ENCODE data around the gene C9orf152.
"Not testable (repeated sequence)": the region's sequence is repeated elsewhere in the genome, so short reads cannot be mapped to it uniquely, and the experiment has no call there.

C9orf152 gene

DNA sequence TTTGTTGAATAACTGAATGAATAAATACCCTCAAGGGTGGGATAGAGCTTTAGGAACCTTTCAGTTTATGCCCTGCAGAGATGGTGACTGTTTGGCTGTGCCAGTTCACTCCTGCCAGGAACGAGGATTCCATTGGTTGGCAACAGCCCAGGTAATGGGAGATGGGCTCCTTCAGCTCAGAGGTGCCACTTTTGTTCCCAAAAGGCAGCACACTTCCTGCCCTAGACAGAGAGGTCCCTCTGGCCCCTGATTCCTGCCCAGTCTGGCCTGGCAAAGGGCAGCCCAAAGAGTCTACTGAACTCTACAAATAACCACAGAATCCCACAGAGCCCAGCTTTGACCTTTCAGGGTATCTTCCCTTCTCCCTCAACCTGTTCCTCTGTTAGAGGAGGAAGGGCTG is 1.6 kb downstream of the C9orf152 start:
- no peak overlapping the region for H3K4me3 ChIP-seq (ENCODE audit: low read depth, low read length)
- no peaks in the 10 kb centered on the region for H3K9me3 ChIP-seq
- no peaks in the 10 kb centered on the region for H3K4me1 ChIP-seq
- peaks cover 8% of the 10 kb centered on the region; the same call in 1 of the 2 replicates for H3K27me3 ChIP-seq
- DNase-seq, result no peak
- TF ChIP-seq, protein P1, sequence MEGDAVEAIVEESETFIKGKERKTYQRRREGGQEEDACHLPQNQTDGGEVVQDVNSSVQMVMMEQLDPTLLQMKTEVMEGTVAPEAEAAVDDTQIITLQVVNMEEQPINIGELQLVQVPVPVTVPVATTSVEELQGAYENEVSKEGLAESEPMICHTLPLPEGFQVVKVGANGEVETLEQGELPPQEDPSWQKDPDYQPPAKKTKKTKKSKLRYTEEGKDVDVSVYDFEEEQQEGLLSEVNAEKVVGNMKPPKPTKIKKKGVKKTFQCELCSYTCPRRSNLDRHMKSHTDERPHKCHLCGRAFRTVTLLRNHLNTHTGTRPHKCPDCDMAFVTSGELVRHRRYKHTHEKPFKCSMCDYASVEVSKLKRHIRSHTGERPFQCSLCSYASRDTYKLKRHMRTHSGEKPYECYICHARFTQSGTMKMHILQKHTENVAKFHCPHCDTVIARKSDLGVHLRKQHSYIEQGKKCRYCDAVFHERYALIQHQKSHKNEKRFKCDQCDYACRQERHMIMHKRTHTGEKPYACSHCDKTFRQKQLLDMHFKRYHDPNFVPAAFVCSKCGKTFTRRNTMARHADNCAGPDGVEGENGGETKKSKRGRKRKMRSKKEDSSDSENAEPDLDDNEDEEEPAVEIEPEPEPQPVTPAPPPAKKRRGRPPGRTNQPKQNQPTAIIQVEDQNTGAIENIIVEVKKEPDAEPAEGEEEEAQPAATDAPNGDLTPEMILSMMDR (IDR thresholded peaks at IDR 0.05; ENCODE audit: low read depth, low read length), result no peak
- no peaks in the 10 kb centered on the region for H3K36me3 ChIP-seq

GRCh38 chr9:110205612-110206011 is 2.3 kb downstream of the C9orf152 start:
- H3K27me3 ChIP-seq; H3K4me1 ChIP-seq; DNase-seq; H3K9me3 ChIP-seq; H3K36me3 ChIP-seq; H3K4me3 ChIP-seq (ENCODE audit: low read depth, low read length): not testable (repeated sequence)

GRCh38 chr9:110202232-110202631 is 5.7 kb downstream of the C9orf152 start:
- Histone ChIP-seq H3K9me3 (no peaks in the 10 kb centered on the region), H3K4me1 (no peaks in the 10 kb centered on the region)
- TF ChIP-seq, protein P1 (IDR thresholded peaks at IDR 0.05; ENCODE audit: low read depth, low read length), result no peak

DNA sequence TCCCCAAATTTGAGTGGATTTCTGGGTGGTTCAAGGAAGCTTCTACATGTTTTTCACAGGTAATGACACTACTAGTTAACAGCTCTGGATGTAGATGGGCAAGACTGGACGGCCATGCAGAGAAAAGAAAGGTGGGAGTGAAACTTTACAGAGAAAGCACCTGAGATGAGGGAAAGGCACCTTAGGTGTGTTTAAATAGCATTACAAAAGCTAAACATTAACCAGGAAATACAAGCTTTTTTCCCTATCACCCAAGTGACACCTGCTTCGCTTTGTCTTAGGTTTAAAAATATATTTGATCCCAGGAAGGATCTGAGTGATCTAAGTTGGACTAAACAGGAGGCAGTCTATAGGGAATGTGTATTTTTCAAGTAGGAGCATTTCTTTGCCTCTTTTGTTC is 8.3 kb downstream of the C9orf152 start:
- DNase-seq, result no peak
- no peaks in the 10 kb centered on the region for H3K27me3 ChIP-seq

More at GRCh38 chr9:110202232-110202631, 5.7 kb downstream of the C9orf152 start:
- Histone ChIP-seq H3K36me3 (no peaks in the 10 kb centered on the region), H3K4me3 (ENCODE audit: low read depth, low read length) (no peak overlapping the region), H3K27me3 (peaks cover 5% of the 10 kb centered on the region; the same call in 1 of the 2 replicates)
- DNase-seq, result no peak

DNA sequence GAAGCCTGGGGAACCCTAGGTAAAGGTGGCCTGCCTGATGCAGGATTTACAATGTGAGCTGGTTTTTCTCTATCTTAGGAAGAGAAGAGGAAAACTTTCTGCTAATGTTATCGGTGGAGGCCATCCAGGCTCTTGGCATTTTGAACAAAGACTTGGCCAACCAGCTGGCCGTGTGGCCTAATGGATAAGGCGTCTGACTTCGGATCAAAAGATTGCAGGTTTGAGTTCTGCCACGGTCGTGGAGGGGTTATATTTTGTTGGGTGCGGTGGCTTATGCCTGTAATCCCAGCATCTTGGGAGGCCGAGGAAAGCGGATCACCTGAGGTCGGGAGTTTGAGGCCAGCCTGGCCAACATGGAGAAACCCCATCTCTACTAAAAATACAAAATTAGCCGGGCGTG is 9.6 kb downstream of the C9orf152 start:
- no peaks in the 10 kb centered on the region for H3K4me1 ChIP-seq
- no peaks in the 10 kb centered on the region for H3K9me3 ChIP-seq
- TF ChIP-seq, protein P1 (IDR thresholded peaks at IDR 0.05; ENCODE audit: low read depth, low read length), result no peak
- H3K36me3 ChIP-seq, result no peaks in the 10 kb centered on the region
- H3K27me3 ChIP-seq, result no peaks in the 10 kb centered on the region
- no peak for DNase-seq
- no peak overlapping the region for H3K4me3 ChIP-seq (ENCODE audit: low read depth, low read length)

More for the DNA sequence above, 8.3 kb downstream of the C9orf152 start:
- no peaks in the 10 kb centered on the region for H3K9me3 ChIP-seq
- TF ChIP-seq, protein P1 (IDR thresholded peaks at IDR 0.05; ENCODE audit: low read depth, low read length), result no peak
- no peaks in the 10 kb centered on the region for H3K36me3 ChIP-seq
- H3K4me3 ChIP-seq (ENCODE audit: low read depth, low read length), result no peak overlapping the region
- H3K4me1 ChIP-seq, result no peaks in the 10 kb centered on the region

GRCh38 chr9:110197330-110198187 is 10.4 kb downstream of the C9orf152 start:
- no peaks in the 10 kb centered on the region for H3K27me3 ChIP-seq
- DNase-seq, result no peak

GRCh38 chr9:110196084-110196499 is 11.9 kb downstream of the C9orf152 start:
- not testable (repeated sequence) for H3K27me3 ChIP-seq; H3K9me3 ChIP-seq; H3K4me3 ChIP-seq (ENCODE audit: low read depth, low read length); DNase-seq; H3K4me1 ChIP-seq; H3K36me3 ChIP-seq

More at GRCh38 chr9:110197330-110198187, 10.4 kb downstream of the C9orf152 start:
- TF ChIP-seq, protein P1 (IDR thresholded peaks at IDR 0.05; ENCODE audit: low read depth, low read length), result no peak
- Histone ChIP-seq H3K9me3 (no peaks in the 10 kb centered on the region), H3K4me3 (ENCODE audit: low read depth, low read length) (no peak overlapping the region), H3K4me1 (no peaks in the 10 kb centered on the region), H3K36me3 (no peaks in the 10 kb centered on the region)
